H1 (cell line): ENCODE results near the gene PPFIA2. TPM values are rescaled to one million over a fixed set of nuclear protein-coding genes. Genes with fewer than 3 reads are reported as not detected.

Experiments
- BACH1 ChIP-seq: IDR thresholded peaks from 2 replicates; pipeline ENCODE4 v1.6.1; 2012; ENCODE audit warnings: low read length, improper control_type of control experiment
- BRCA1 ChIP-seq: IDR thresholded peaks from 2 replicates; pipeline ENCODE4 v1.6.1; 2012; ENCODE audit warnings: low read depth, low read length, improper control_type of control experiment
- NRF1 ChIP-seq: IDR thresholded peaks from 2 replicates; pipeline ENCODE4 v1.6.1; 2011; ENCODE audit warnings: mild to moderate bottlenecking, low read depth, low read length, improper control_type of control experiment
- SRF ChIP-seq: IDR thresholded peaks from 2 replicates; pipeline ENCODE4 v1.6.1; 2011; ENCODE audit warnings: mild to moderate bottlenecking, low read depth, low read length, moderate library complexity
- polyA plus RNA-seq, 7 experiments: library from polyadenylated mRNA; depleted of rRNA in 3 of 7; stranded (reverse) in 5 of 7; unstranded in 2 of 7; fragments of >200 nt in 5 of 7; fragments of 200-250 nt in 2 of 7; gene quantifications; 1 replicate in 5 of 7; 2 replicates in 1 of 7; 4 replicates in 1 of 7; pipeline versions ENCODE4 v1.2.1 to v1.2.3, GENCODE V29; 2011 to 2013; ENCODE audit warnings: missing spikeins in 2 of 7, mixed read lengths in 2 of 7
- total RNA-seq: library from RNA; stranded (reverse); fragmentation: NEBNext Ultra II Directional; extraction: Animal tissue kit (Norgen Biotek cat#: 25700); gene quantifications from 2 replicates; pipeline ENCODE4 v1.2.1, GENCODE V29; 2021

The PPFIA2 gene
- total and polyA plus RNA-seq, 2 of the 8 experiments (the other 6 are each of a cell fraction or from before 2014, with no cell fraction given): 1.2 to 1.8 TPM

- TF ChIP-seq BRCA1 (no peak), NRF1 (no peak), SRF (no peak), BACH1 (no peak)
Measured at GRCh38 chr12:81596558-81596957, 162.6 kb downstream of the PPFIA2 start (continued).
